CD4-positive, alpha-beta T cell treated with Interleukin-12 subunit alpha and Interleukin-12 subunit beta, for 1 hour (primary cell): ENCODE results near the gene GUCY1A1.

Source experiments
- DNase-seq: peaks from one replicate; pipeline ENCODE4 v3.0.0-alpha.2; 2020

GUCY1A1 gene

DNA sequence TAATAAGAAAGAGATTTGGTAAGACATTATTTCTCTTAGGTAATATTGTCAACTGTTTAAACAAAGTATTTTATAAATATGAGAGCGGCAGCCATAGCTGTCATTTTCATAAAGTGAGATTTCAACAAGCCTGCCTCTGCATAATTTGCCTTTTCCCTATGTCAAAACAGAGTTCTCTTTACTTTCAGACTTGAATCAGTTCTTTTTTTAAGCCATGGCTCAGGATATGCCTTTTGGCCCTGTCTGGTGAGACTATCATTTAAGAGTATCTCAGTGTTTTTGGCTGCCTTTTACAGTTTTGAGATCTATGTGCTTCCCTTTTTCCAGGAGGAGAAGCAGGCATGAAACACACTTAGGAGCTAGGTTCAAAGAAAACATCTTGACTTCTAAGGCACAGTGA, 7.5 kb upstream of the GUCY1A1 start:
- no peak for DNase-seq

DNA sequence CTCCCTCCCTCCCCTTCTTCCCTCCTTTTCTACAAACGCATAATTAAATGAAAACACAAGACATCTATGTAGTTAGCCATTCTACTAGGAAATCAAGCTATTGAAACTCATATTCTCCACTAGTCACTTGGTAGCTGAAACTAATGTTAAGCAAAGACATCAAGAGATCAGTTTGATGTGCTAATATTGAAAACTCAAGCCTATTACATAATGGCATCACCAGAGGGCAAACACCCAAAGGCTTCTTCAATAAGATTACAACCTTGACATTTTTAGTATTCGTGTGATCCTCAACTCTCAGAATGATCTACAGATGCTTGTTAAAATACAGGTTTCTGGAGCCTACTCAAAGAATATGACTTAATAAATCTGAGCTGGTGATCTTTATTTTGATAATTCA, 6.2 kb upstream of the GUCY1A1 start:
- DNase-seq, result no peak

DNA sequence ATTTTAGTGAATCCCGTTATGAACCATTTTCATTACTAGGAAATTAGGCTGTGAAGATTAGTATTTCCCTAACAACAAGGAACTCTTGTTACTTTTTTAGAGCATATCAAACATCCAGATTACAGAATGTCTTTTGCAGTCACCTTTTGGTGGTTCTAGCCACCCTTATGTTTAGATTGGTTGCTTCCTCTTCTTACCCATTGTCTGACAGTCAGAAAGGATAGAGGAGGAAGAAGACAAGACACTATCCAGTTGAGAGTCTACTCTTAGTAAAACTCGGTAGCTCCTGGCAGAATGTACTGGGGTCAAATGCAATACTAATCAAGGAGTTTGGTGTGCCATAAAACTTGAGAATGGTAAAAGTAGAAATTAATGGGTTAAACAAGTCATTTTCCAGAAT, 1.6 kb upstream of the GUCY1A1 start:
- DNase-seq, result no peak

DNA sequence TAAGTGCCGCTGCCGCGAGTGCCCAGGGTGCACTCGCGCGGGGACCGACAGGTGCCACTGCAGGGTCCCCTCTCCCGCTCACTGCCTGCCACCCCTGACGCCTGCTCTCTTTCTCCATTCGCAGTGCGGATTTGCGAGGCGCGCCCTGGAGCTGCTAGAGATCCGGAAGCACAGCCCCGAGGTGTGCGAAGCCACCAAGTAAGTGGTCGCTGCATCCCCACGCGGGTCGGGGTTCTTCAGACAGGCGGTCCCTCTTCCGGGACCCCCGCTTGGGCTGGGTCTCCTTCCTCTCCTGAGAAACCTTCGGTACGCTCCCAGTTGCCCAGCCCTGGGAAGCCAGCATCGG, 547 bp downstream of the GUCY1A1 start:
- DNase-seq, result no peak

DNA sequence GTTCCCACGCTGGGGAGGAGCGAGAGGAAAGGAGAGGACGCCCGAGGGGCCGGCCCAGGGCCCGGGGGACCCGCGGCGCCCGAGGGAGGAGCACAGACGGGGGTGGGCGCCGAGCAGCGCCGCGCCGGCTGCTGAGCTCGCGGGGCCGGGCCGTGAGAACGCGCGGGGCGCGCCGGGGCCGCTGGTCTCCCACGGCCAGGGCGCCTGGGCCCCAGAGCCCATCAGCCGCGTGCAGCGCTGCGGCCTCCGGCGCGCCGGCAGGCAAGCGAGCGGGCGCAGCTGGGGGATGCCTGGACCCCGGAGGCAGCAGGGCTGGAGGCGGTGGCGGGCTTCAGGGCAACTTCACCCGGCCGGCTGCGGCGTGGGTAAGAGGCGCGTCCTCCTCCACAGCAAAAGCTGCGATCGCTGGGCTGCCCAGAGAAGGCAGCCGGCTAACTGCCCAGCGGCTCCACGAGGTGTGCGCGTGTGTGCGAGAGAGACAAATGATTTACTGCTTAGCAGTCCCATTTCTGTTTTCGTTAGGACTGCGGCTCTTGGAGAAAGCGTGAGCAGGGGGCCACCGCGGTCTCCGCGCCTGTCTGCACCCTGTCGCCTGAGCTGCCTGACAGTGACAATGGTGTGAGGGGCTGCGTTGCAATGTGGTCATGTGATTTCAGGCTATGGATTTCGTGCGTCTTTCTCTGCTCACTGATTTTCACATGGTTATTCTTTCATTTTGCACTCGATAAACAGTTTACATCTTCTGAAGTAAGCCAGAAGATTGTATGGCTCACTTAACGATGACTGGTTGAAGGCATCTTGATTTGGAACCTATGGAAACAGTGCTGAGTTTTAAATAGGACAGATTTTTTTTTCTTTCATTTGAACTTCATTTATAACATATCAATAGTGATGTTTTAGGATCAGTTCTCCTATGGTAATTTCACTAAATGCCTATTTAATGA, 1.2 kb downstream of the GUCY1A1 start:
- DNase-seq, result no peak

DNA sequence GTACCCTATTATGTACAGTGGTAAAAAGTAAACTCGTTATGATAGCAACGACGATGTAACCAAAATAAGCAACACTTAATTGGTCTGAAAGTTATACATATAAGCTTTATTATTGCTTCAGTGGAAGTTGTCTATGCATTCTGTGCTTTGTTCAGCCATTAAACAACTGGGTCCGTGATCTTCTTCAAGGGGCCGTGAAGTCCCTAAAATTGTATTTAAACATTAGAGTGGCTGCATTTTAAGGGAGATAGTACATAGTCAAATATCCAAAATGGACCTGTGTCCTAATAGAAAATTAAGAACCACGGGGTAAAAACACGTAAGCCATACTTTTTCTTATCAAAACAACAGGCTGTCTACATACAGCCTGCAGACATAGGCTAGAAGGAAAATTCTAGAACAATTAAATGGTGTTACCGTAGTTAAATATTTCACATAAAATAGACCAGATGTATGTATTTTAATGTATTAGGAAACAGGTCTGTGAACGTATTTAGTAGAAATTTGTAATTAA, 2.1 kb downstream of the GUCY1A1 start:
- no peak for DNase-seq

DNA sequence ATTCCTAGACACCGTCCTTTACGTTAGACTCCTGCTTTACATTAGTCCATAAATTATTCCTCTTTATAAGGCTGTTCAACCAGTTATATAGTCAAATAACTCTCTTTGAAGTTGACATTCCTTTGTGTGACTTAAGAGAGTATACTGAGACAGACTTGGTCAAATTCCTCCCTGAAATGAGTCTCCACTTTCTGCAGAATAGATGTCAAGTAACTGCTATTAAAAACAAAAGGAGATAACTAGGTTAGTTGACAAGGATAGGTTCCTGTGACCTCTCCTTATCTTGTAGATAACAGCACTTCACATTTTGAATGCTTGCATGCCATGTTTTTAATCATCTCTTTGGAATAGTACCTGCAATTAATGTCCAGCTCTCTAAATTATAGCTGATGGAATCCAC, 5.7 kb downstream of the GUCY1A1 start:
- no peak for DNase-seq

DNA sequence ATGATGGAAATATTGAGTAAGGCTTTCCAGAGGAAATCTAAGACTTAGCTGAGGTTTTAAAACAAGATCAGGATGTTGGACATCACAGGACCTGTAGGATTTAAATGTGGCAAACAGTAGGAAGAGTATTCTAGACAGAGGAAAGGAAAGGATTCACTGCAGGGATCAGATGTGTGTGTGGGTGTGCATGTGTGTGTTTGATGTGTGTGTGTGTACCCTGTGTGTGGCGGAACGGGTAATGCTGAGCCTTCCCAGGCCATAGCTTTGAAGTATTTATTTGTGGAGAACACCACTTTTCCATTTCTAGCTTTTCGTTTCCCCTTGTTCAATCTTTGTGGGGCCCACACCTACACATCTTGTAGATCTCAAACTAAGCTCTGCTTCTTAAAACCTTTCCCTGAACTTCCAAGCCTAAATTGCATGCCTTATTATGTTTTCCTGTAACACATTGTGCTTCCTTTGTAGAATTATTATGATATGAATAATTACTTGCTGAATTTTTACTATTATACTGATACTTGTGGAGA, 6.9 kb downstream of the GUCY1A1 start:
- DNase-seq, result no peak

DNA sequence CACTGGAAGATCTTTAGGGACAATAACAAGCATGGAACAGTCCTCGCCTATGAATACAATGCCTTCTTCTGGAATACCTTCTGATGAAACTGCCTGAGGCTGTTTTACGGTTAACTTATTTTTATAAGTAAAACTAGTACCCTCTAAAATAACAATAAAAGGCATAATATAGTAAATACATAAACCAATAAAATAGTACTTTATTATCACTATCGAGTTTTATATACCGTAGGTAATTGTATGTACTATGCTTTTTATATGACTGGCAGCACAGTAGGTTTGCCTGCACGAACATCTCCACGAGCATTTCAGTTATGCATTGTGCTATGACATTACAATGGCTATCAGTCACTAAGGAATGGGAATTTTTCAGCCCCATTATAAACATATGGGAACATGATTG, 8.0 kb downstream of the GUCY1A1 start:
- DNase-seq, result no peak

DNA sequence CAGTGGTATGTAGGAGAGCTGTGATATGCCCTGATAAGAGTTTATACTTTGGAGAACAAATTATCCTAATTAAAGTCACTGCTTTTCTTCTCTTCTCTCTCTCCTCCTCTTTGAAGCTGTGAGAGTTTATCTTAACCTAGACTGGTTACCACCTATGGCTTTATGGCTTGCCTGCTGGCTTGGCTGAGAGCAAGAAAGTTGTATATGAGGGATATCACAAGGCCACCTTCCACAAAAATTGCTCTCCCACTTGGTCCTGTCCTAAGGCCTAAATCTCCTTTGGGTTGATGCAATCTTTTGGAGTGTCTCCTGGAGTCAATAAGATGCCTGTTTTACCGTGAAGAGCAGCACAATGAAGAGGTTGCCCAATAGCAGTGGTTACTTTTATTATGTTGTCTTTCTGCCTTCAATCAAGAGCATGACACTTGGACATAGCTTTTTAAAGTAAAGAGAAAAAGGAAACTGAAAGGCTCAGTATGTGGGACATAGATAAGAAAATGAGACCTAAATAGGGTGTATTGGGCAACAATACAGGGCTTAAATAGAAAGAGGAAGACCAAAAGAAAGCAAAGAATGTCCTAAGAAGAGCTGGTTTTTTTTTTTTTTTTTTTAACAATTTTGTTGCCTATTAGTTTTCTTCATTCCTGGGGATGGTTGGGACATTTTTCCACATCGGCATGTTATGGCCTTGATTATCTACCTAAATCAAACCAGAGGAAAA, 9.2 kb downstream of the GUCY1A1 start:
- DNase-seq, result no peak

DNA sequence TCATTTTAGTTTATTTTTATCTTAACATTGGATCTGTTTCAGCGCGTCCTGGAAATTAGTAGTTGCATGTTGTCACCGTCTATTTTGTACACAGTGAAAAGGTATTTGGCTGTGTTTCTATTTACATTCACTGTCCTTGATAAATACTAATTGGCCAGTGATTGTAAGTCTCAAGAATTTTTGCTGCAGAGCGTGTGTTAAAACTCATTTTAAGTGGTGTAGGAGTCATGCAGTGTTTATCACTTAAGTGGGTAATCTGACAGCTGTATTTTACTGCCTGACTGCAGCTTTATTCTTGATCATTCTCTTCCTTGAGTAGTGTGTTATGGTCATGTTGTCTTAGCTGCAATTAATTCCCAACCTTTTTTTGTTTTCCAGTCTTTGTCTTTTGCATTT, 9.8 kb downstream of the GUCY1A1 start:
- DNase-seq, result no peak

DNA sequence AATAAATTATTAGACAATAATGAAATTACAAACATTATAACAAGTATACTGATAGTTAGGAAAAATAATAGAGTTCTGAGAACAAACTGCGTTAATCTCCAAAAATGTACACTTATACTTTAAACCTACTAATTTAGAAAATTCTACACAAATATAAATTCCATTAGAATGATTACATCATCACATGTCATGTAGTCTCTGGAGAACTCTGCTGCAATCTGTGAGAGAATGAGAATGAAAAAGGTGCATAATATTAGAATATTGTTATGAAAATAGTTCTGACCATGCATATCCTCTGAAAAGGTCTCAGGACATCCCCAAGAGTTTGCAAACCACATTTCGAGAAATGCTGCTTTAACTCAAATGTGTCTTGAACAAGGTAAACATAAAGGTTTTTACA, 11.4 kb downstream of the GUCY1A1 start:
- no peak for DNase-seq

DNA sequence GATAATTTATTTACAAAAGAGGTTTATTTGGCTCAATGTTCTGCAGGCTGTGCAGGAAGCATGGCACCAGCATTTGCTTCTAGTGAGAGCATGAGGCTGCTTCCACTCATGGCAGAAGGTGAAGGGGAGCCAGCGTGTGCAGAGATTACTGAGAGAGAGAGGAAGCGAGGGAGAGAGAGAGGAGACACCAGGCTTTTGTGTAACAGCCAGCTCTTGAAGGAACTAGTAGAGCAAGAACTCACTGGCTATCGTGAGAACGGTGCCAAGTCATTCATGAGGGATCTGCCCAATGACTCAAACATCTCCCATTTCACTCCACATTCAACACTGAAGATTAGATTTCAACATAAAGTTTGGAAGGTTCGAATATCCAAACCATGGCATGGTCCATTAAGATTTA, 12.7 kb downstream of the GUCY1A1 start:
- no peak for DNase-seq

DNA sequence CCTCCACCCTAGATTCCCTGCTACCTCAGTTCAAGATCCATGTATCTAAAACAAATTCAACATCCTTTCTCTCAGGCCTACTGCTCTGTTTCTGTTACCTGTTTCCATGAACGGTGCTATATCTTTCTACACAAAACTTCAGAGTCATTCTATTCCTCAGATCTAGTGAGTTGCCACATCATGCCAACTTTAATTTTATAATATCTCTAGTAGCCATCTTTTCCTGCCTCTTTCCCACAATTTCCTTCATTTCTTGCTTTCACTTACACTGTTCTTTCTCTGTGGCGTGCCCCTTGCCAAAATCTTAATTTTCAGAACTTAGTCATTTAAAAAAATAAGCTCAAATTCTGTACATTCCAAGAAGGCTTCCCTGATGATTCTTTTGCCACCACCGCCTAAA, 15.2 kb downstream of the GUCY1A1 start:
- DNase-seq, result no peak

DNA sequence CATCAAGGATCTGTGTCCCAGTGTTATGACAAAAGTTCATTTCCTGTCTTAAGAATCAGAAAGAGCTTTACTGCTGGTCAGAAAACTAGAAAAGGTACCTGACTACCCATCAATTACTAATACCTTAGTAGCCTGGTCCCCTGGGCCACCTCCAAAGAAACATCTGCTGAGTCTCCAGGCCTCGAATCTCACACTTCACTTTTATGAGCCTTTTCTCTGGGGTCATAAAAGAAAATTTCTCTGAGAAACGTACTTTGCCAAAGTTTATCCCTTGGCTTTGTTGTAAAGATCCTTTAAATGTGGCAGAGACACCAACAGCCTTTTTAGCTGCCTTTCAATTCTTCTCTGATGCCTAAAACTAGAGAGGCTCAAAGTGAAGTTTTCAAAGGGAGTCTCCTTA, 17.8 kb downstream of the GUCY1A1 start:
- no peak for DNase-seq

DNA sequence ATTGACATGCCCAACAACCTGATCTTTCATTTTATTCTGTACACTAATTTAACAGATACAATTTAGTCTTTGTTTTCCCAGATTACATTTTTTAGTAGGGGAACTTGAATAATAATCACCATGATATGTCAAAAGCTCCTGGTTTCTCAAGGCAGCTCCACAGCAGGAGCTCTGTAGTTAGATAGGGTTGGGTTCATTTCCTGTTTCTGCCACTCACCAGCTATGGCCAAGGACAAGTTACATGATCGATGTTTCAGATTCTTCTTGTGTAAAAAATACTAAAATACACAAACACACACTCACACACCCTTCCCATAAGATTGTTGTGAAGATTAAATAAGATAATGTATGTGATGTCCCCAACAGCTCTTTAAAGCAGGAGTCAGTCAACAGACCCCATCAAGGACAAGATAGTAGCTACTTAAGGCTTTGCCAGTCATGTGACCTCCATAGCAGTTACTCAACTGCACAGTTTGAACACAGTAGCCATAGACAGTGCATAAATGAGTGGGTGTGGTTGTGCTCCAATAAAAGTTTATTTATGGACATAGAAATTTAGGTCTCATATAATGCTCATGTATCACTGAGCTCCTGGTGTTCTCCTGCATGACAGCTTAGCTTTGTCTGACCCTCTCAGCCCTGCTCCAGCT, 18.4 kb downstream of the GUCY1A1 start:
- DNase-seq, result no peak

DNA sequence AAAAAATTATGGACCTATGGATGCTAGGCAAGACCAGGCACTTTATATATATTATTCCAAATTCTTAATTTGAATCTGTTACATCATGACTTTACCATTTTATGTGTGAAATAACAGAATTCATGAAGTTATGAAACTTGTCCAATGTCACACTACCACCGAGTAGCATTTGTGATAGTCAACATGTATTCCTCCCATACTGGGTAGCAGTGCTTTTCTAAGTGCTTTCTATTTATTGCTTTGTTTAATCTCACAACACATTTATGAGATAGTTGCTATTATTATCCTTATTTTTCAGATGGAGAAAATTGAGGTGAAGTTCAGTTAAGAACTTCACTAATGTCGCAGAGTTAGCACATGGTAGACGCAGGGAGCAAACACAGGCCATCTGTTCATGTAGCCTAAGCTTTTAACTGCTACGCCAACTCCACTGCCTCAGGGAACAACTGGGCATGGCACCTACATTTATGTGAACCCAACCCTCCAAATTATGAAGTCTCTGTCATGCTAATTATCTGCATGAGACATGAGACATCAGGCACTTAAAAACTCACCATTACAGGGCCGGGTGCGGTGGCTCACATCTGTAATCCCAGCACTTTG, 20.8 kb downstream of the GUCY1A1 start:
- no peak for DNase-seq

DNA sequence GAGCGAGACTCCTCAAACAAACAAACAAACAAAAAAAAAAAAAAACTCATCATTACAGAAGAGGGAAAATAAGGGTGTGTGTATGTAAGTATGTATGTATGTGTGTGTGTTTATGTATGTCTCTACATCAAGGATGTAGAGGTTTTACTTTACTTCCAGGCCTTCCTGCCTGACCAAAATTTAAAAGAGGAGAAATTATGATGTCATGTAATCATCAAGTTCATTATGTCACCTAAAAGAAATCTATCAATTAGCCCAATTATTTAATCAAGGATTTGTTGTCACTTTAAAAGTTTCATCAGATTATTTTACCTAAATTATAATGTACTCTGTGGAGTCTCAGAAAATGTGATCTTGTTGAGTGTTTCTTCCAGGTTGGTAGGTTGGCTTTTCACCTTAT, 21.6 kb downstream of the GUCY1A1 start:
- no peak for DNase-seq

DNA sequence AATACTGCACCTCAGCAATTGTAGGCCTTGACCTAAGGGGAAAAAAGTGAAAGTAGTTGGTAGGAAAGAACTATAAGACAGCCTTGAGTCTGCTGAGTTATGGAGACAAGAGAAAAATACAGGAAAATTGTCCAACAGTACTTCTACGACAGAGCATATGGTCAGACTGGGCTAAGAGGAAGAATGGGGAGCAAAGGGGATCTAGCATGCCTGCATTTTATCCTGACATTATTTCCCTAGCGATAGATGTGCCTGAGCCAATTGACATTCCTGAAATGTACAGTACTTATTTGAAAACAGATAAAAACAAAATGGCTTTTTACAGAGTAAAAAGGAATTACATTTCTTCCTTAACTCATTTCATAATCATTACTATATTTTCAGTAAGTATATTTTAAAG, 22.2 kb downstream of the GUCY1A1 start:
- no peak for DNase-seq

DNA sequence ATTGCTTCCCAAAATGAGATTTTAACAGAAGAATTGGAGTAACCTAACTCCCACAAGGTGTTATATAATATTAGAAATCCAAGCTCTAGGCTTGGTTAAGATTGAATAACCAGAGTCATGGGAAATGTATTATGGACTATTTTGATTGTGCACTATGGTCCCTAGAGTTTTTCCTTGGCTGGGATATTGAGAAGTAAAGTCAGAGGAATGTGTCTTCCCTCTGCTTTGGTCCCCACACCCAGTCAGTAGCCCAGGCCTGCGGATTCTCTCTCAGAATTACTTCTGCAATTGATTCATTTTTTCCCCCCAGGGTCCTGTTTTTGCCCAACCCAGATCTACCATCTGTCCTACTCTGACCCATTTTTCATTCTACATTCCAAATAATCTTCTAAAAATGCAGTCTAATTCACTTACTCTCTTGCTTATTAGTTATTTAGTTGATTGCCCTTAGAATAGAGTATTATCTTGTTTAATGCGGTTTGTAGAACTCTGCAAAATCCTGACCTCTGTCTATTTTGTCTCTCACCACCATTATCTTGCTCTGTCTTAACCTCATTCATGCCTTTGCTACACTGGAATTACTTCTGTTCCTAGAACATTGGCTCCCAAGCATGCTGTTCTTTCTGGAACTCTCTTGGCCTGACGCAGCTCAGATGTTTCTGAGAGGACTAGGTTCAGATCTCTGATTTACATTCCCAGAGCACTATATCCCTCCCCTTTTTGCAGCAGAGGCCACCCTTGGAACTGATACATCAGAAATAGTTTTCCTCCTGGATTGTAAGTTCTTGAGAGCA, 23.6 kb downstream of the GUCY1A1 start:
- no peak for DNase-seq

DNA sequence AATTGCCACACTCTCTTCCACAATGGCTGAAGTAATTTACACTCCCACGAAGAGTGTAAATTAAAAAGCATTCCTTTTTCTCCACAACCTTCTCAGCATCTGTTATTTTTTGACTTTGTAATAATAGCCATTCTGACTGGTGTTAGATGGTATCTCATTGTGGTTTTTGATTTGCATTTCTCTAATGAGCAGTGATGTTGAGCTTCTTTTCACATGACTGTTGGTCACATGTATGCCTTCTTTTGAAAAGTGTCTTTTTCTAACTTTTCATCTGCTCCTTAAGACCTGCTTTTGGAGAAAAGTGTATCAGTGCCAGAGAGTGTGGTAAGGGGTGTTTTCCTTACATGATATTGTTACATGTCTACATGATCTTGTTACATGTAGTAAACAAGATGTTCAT, 25.7 kb downstream of the GUCY1A1 start:
- DNase-seq, result no peak

DNA sequence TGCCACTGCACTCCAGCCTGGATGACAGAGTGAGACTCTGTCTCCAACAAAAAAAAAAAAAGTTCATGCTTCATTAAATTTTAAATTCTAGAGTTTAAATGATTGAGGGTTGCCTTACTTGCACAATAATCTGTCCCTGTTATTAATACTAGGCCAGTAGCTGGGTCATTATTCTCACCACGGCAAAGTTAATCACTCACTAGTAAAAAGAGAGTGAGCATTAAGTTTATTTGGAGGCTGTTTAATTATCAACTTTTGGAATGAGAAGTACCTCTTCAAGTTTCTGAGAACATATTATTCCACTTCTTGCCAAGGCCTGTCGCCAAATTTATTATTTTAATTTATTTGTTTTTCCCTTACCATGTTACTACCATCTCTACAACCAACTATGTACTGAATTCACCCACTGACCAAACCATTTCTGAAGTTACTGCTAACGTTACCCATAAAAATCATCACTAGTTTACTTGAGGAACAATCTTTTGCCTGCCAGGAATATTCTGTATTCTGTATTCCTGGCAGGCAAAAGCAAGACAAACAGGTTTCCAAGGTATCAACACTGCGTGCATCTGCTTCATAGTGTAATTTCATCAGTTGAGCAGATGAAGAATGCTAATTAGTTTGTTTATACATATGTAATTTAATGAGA, 26.5 kb downstream of the GUCY1A1 start:
- DNase-seq, result no peak
